Panc1 (cell line): Measurements from ENCODE around the gene SNED1. TPM values are rescaled to one million over a fixed set of nuclear protein-coding genes. Genes with fewer than 3 reads are reported as not detected.

Source experiments
- ATAC-seq: fragments of 200-7000 bp; cut with Tn5 transposase; 2 replicates; pipeline ENCODE4 v1.9.1; 2020; ENCODE audit warnings: mild to moderate bottlenecking, moderate library complexity
- BruUV-seq: library from RNA; stranded (reverse); fragments of 400-500 nt; replicated peaks from 2 replicates; lab custom pipeline; 2021; lab: Mats Ljungman, UMichigan
- CTCF ChIA-PET: fragments of 300-600 bp; sonication (Branson Sonifier 250); formaldehyde crosslinking; loops from one replicate; lab custom pipeline; 2022; ENCODE audit warnings: antibody characterized with exemption; lab: Charles Lee
- POLR2A ChIA-PET: fragments of 300-600 bp; sonication (Branson Sonifier 250); formaldehyde crosslinking; loops from one replicate; lab custom pipeline; 2022; ENCODE audit warnings: antibody characterized with exemption; lab: Charles Lee
- DNase-seq: peaks from one replicate; pipeline ENCODE4 v3.0.0-alpha.2; 2010; ENCODE audit warnings: low read depth, low spot score
- H3K27ac ChIP-seq: 2 replicates; pipeline ENCODE4 v1.5.1; 2011; ENCODE audit warnings: mild to moderate bottlenecking, low read length, inconsistent platforms
- H3K27me3 ChIP-seq: fragments of 200-500 bp; sonication (Bioruptor generic); 2 replicates; pipeline ENCODE4 v1.6.0; 2014; ENCODE audit warnings: low read length, inconsistent platforms; ENCODE audit not compliant: control insufficient read depth, insufficient read depth
- H3K36me3 ChIP-seq: fragments of 200-500 bp; sonication (Bioruptor generic); 2 replicates; pipeline ENCODE4 v1.5.1; 2014; ENCODE audit warnings: inconsistent platforms, mild to moderate bottlenecking, low read length, moderate library complexity; ENCODE audit not compliant: control insufficient read depth, insufficient read depth
- H3K4me1 ChIP-seq: 2 replicates; pipeline ENCODE4 v1.5.1; 2011; ENCODE audit warnings: inconsistent platforms, mild to moderate bottlenecking, low read length, moderate library complexity; ENCODE audit not compliant: control insufficient read depth, insufficient read depth
- H3K4me3 ChIP-seq, 2 experiments: 2 replicates each; pipeline ENCODE4 v1.5.1; 2011 to 2012; ENCODE audit warnings: low read depth in 2 of 2, low read length in 2 of 2, mild to moderate bottlenecking in 2 of 2, inconsistent platforms in 1 of 2, moderate library complexity in 1 of 2
- H3K9me3 ChIP-seq: fragments of 200-500 bp; sonication (Bioruptor generic); 2 replicates; pipeline ENCODE4 v1.5.1; 2014; ENCODE audit warnings: low read depth, mild to moderate bottlenecking, inconsistent platforms, low read length, moderate library complexity; ENCODE audit not compliant: control insufficient read depth, insufficient read depth
- CTCF ChIP-seq: fragments of 450-650 bp; IDR thresholded peaks from 2 replicates; pipeline ENCODE4 v1.5.1; 2017; ENCODE audit warnings: mild to moderate bottlenecking
- POLR2AphosphoS5 ChIP-seq: IDR thresholded peaks from 2 replicates; pipeline ENCODE4 v1.6.1; 2012; ENCODE audit warnings: mild to moderate bottlenecking, low read depth, low read length, moderate library complexity
- REST ChIP-seq, 2 experiments: IDR thresholded peaks; 2 replicates each; pipeline ENCODE4 v1.6.1; 2011 to 2012; ENCODE audit warnings: low read depth in 2 of 2, control low read depth in 1 of 2, low read length in 1 of 2, mild to moderate bottlenecking in 1 of 2, moderate library complexity in 1 of 2; ENCODE audit not compliant: insufficient read depth in 1 of 2
- SIN3A ChIP-seq: IDR thresholded peaks from 2 replicates; pipeline ENCODE4 v1.6.1; 2012; ENCODE audit warnings: low read depth, mild to moderate bottlenecking, low read length, moderate library complexity, borderline replicate concordance; ENCODE audit not compliant: insufficient read depth
- TCF7L2 ChIP-seq: IDR thresholded peaks from 2 replicates; pipeline ENCODE4 v1.6.1; 2011; ENCODE audit warnings: mild to moderate bottlenecking, low read depth, low read length, inconsistent platforms
- in situ Hi-C: cut with HindIII; loops from 2 replicates; pipeline ENCODE4 v1.10.0; 2016; ENCODE audit warnings: low sequenced_read_pairs, low pct_unique_long_range_greater_than_20kb
- intact Hi-C: fragments of 100-400 bp; cut with micrococcal nuclease; formaldehyde crosslinking; loops from one replicate; pipeline ENCODE4 v1.10.0; 2022; ENCODE audit not compliant: unreplicated experiment
- total RNA-seq: library from RNA; stranded (reverse); gene quantifications from one replicate; pipeline ENCODE4 v1.2.1, GENCODE V29; 2021; ENCODE audit not compliant: unreplicated experiment

Gene SNED1
- total RNA-seq, 1 experiment from 2014 or later, result 11.0 TPM

- H3K4me3 ChIP-seq, result no peak overlapping the region
- no peak for TF ChIP-seq SIN3A
- TF ChIP-seq CTCF, result no peak
- no peak for TF ChIP-seq POLR2AphosphoS5
- no peak for TF ChIP-seq TCF7L2
- no peak for TF ChIP-seq REST (IDR thresholded peaks at IDR 0.05; ENCODE audit: insufficient read depth in 1 of 2, low read depth in 2 of 2, low read length in 1 of 2)
- ChIA-PET POLR2A (no interaction called here), CTCF (no interaction called here)
- DNase-seq, result no peak
- BruUV-seq, result no TSS peak
- peaks cover 20% of the 10 kb centered on the region for H3K4me1 ChIP-seq
- H3K27ac ChIP-seq, result no peak overlapping the region
- no peak for ATAC-seq
- H3K36me3 ChIP-seq, result no peaks in the 10 kb centered on the region; the same call in 1 of the 2 replicates
- intact Hi-C loops, result no loop called here
- in situ Hi-C loops, result no loop called here
- H3K27me3 ChIP-seq, result no peaks in the 10 kb centered on the region
- no peaks in the 10 kb centered on the region for H3K9me3 ChIP-seq
Measured at GRCh38 chr2:240994171-240994896, 4.1 kb upstream of the SNED1 start.

GRCh38 chr2:240995041-240996021 is 3.1 kb upstream of the SNED1 start:
- no TSS peak for BruUV-seq
- ChIA-PET CTCF (interaction anchor here (0.7 kb wide), 1 partner anchor 12 kb away, joined by 7 read pairs; no protein-coding TSS in a partner anchor), POLR2A (no interaction called here)
- DNase-seq (no peak), ATAC-seq (no peak)
- Histone ChIP-seq H3K4me3 (no peak overlapping the region), H3K27ac (no peak overlapping the region), H3K27me3 (no peaks in the 10 kb centered on the region), H3K36me3 (no peaks in the 10 kb centered on the region; the same call in 1 of the 2 replicates), H3K4me1 (peaks cover 20% of the 10 kb centered on the region), H3K9me3 (no peaks in the 10 kb centered on the region)
- in situ Hi-C loops, result no loop called here
- intact Hi-C loops, result no loop called here
- TF ChIP-seq REST (IDR thresholded peaks at IDR 0.05; ENCODE audit: insufficient read depth in 1 of 2, low read depth in 2 of 2, low read length in 1 of 2) (no peak), CTCF (no peak), POLR2AphosphoS5 (no peak), SIN3A (no peak), TCF7L2 (no peak)
